HG02588 (cell line): Measurements from ENCODE around the gene NUP107.
A peak's percentile ranks its signal among the peaks of the same experiment; 100 is the strongest.

Source experiments
- ATAC-seq: cut with Tn5 transposase; IDR thresholded peaks from one replicate; pipeline ENCODE4 v1.9.1; 2021; ENCODE audit warnings: mild to moderate bottlenecking, moderate library complexity; ENCODE audit not compliant: unreplicated experiment

NUP107 gene

DNA sequence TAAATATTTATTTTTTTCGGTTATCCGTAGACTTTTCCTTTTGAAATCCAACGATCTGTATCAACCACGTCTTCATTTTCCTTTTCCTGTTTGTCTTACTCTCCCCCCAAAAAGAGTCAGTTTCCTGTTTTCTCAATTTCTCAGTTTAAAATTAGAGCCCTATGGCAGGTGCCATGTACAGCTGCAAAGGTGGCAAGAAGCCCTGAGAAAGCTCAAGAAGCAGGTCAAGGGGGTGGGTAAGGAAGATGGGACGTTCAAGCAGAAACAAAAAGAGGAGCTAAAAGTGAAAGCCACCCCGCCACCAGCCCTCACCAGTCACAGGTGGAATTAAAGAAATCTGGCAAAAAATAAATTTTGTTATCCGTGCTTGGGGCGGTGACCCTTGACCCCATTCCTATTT is 85.9 kb downstream of the NUP107 start:
- ATAC-seq = peak; percentile 76

DNA sequence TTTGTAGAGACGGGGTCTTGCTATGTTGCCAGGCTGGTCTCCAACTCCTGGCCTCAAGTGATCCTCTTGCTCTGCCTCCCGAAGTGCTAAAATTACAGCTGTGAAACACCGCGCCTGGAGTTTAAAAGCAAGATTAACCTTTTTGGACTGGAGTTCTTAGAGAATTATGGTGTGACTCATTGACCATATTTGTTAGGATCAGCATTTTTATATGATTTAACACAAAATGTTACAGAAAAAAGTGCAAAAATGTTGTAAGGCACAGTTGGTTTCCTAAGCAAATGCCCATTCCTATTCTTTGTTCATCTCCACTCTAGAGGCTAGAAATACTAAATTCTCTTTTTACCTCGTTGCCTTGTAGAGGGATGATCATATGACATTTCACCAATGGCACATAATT is 86.8 kb downstream of the NUP107 start:
- ATAC-seq = no peak

DNA sequence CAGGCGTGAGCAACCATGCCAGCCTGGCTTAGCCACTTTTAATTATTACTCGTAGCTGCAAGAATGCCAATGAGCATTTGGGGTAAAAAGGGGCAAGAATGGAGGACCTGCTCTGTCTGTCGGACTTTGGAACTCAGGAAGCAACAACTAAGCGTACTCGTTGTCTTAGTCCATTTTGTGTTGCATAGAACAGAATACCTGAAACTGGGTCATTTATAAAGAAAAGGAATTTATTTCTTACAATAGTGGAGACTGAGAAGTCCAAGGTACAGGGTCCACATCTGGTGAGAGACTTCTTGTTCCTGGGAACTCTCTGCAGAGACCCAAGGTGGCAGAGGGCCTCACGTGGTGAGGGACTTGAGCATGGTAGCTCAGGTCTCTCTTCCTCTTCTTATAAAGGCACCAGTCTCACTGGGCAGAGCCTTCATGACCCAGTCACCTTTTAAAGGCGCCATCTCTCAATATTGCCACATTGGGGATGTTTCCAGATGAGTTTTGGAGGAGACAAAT is 88.4 kb downstream of the NUP107 start:
- ATAC-seq = no peak

DNA sequence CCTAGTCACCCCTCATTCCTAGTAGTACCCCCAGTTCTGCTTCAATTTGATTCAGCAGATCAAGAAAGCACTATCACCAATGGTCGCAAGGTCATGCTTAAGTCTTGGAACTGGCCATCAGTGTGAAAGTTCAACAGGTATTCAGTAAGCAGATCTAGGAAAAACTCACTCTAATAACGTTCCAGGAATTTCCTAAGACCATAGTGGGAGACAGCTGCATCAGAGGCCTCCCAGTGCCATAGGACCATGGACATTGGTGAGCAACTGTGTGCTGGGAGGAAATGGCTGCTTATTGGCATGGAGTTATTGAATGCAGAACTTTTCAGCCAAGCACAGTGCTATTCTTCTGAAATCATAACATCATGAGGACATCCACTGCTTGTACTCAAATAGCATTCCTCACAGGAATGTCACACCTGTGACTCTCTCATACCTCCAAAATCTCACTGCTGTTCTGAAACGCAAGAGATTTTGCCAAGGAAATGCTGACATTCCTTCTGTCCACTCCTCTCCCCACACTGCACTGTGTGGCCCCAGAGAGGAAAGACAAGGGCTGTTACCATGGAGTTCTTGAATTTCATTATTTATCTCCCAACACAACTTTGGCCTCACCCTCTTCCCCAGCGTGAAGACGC is 90.3 kb downstream of the NUP107 start:
- ATAC-seq = no peak

DNA sequence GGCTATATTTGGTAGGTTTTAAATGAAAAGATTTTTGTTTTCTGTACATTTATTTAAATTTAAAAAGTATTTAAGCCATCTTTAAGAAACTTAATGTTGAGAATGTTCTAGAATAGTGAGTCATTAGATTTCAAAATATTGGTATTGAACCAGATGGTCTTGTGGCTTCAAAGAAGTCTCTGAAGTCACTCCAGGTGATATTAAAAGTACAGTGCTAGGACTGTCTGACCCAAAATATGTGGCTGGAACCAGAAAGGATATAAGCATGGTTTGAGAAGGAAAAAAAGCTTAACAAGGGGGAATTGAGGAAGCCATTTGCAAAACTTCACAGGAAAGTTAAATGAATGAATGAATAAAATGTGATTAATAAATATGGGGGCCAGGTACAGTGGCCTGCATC is 92.5 kb downstream of the NUP107 start:
- ATAC-seq = no peak

DNA sequence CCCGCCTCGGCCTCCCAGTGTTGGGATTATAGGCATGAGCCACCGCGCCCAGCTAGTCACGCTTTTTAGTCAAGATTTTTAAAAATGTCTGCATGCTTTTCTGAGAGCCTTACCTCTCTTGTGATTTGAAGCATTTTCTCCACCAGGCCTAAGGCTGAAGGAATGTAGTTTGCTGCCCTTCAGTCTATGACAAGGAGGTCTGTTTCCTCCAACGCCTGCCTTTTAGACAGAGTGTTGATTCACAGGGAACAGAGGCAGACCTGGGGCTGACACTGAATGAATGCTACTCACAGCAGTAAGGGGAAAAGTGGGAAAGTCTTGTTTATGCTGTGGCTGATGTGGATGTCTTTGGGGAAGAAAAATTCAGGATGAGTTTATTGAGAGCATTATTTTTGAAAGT is 94.0 kb downstream of the NUP107 start:
- ATAC-seq = no peak

DNA sequence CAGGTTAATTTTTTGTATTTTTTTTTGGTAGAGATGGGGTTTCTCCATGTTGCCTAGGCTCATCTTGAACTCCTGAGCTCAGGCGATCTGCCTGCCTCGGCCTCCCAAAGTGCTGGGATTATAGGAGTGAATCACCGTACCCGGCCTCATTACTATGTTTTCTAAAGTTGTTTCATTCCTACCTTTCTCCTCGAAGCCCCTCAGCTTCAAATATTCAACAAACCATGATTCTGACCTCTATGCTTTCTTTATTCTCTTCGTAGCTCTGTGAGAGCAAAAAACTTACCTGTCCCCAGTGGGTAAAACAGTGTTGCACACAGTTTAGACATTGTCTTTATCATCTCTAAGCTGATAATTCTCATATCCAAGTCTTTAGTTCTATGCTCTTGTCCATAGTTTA is 95.0 kb downstream of the NUP107 start:
- no peak for ATAC-seq

DNA sequence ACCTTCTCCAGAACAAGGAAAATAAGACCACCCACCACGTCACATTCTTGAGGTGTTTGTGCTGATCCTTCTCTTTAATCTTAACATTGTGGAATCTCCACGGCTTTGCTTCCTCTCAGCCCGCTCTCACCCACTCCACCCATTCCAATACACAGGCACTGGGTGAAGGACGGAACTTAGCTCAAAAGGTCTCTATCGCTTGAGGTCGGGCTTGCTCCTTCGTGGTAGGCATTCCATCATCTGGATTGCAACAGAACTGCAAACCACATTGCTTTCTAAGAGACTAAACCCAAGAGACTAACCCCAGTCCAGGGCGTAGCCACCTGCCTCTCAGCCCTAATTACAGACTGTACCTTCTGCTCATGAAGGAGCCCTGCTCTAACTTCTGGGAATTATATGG is 97.2 kb downstream of the NUP107 start:
- ATAC-seq = no peak

DNA sequence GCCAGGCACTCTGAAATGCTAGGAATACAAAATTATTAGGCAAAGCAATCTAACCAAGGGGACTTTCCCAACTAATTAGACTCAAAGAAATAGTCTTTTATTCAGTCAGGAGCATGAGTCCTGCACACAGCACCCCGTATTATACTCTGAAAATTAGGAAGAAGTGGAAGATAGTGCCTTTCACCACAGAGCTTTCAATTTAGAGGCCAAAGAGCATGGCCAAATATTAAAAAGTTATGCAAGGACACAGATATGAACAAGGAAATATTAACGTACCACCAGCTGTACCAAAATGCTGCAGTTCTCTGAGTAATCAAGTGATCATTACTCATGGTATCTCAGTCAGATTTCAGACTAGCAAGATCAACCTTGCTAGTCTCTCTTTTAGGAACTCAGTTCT is 98.6 kb downstream of the NUP107 start:
- no peak for ATAC-seq

DNA sequence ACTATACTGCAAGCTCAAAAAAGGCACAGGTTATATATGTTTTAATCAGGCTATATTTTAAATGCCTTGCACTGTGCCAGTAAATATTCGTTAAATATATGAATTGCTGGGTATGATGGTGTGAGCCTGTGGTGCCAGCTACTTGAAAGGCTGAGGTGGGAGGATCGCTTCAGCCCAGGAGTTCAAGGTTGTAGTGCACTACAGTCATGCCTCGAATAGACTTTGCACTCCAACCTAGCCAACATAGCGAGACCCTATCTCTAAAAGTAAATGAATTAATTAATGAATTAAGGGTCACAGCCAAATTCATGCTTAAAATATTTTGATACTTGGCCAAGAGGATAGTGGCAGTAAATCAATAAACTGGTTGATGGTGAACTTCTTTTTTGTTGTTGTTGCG is 99.0 kb downstream of the NUP107 start:
- no peak for ATAC-seq

DNA sequence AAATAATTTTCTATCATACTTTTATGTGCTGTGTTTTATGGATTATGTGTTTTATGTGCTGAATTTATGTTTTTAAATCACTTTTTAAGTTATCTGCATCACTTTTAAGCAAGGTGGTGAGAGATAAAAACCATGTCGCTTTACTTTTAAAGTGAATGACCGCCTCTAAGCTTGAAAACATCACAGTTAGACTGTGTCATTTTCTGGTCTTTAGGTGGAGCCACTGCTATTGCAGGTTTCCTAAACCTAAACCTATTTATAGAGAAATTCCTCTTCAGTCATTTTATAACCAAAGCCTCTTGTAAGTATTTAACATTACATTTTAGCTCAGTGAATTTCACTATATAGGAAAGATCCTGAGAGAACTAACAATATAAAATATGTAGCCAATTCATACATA is 100.2 kb downstream of the NUP107 start:
- no peak for ATAC-seq

DNA sequence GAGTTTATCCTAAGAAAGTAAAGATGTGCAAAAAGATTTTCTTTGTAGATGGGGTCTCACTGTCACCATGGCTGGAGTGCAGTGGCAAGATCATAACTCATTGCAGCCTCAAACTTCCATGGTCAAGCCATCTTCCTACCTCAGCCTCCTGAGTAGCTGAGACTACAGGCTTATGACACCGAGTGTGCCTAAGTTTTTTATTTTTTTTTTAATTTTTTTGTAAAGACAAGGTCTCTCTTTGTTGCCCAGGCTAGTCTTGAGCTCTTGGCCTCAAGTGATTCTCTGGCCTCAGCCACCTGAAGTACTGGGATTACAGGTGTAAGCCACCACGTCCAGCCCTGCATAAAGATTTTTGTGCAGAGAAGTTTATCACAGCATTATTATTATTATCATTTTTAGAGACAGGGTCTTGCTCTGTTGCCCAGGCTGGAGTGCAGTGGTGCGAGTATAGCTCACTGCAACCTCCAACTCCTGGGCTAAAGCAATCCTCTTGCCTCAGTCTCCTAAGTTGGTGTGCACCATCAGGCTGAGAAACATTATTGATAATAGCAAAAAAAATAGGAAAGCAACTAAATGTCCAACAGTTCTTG is 101.9 kb downstream of the NUP107 start:
- ATAC-seq = no peak

DNA sequence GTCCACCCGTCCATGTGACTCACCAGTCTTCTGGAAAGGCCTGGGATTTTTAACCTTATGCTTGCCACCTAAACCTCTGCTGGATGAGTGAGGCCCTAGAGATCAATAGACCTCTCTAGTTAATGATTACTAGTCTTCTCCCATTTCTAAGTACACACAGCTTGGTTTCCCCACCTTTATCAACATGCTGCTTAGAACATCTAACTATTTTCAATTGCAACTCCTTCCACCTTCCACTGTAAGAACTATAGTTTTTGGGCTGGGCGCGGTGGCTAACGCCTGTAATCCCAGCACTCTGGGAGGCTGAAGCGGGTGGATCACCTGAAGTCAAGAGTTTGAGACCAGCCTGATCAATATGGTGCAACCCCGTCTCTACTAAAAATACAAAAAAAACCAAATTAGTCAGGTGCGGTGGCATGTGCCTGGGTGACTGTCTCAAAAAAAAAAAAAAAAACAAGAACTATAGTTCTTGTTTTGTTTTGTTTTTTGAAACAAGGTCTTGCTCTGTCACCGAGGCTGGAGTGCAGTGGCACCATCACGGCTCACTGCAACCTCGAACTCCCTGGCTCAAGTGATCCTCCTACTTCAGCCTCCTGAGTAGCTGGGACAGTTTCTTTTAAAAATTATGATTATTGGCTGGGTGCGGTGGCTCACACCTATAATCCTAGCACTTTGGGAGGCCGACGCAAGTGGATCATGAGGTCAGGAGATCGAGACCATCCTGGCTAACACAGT is 102.5 kb downstream of the NUP107 start:
- no peak for ATAC-seq

DNA sequence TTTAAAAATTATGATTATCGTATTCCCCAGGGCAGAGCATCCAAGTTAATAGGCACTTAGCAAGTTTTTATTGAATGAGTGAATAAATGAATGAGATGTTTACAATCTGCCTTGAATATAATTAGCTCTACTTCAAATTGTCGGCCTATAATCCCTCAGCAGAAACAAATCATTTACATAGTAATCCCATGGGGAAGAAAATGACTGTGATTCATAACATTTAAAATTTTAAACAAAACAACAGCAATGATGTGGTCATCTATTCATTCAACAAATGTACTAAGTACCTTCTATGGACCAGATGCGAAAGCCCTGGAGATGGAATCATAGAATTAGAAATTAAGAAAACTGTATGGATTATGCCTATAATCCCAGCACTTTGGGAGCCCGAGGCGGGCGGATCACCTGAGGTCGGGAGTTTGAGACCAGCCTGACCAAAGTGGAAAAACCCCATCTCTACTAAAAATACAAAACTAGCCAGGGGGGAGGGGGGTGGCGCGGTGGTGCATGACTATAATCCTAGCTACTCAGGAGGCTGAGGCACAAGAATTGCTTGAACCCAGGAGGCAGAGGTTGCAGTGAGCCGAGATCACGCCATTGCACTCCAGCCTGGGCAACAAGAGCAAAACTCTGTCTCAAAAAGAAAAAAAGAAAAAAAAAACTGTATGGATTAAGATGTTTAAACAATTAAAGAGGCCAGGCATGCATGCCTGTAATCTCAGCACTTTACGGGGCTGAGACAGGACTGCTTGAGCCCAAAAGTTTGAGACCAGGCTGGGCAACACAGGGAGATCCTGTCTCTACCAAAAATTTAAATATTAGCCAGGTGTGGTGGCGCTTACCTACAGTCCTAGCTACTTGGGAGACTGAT is 103.5 kb downstream of the NUP107 start:
- ATAC-seq = no peak

DNA sequence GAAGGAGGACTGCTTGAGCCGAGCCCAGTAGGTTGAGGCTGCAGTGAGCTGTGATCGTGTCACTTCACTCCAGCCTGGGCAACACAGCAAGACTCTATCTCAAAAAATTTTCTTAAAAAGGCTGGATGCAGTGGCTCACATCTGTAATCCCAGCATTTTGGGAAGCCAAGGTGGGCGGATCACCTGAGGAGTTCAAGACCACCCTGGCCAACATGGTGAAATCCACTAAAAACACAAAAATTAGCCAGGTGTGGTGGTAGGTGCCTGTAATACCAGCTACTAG is 104.1 kb downstream of the NUP107 start:
- ATAC-seq = no peak

DNA sequence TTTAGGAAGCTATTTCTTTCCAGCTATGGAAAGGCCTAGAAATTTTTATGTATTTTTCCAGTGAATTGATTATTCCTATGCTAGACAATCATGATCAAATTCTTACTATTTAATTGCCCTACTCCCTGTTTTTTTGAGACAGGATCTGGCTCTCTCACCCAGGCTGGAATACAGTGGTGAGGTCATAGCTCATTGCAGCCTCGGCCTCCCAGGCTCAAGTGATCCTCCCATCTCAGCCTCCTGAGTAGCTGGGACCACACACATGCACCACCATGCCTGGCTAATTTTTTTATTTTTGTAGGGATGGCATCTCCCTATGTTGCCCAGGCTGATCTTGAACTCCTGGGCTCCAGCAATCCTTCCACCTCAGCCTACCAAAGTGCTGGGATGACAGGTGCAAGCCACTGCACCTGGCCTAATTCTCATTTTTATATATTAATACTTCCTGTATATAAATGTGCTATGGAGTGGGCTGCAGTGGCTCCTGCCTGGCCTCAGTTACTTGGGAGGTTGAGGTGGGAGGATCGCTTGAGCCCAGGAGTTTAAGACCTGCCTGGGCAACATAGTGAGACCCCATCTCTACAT is 105.2 kb downstream of the NUP107 start:
- ATAC-seq = no peak

DNA sequence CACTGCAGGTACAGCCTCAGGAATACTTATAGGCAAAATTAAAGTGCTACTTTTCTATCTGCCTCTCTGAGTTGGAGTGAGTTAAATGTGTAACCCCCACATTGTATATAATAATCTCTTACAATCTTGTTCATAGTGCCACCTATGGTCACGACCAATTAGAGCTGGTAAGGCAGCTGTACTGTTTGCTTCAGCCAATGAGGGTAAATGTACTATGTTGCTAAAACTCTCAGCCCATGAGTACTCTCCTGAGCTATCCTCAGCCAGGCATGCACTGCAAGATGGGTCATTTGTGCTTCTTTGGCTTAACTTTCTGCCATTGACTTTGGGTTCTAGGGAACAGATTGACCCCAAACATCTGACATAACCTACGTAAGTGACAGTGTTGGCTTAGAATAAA is 106.2 kb downstream of the NUP107 start:
- peak; percentile 83 for ATAC-seq

DNA sequence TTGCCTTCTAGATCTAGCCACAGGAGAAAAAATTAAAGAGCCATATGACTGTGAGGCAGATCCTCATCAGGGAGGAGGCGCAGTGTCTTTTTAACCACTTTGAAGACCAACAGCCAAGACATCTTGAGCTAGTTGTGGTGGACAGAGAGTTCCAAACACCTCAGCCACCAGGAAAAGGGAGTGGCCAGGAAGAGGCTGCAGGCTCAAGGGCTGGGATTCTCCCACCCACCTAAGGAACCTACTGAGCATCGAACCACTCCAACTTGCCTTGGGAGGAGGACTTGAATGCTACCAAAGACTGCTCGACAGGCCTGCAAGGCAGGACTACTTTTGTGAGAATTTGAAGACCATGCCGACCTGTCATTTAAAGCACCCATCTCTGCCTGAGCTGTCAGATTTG is 106.7 kb downstream of the NUP107 start:
- no peak for ATAC-seq

DNA sequence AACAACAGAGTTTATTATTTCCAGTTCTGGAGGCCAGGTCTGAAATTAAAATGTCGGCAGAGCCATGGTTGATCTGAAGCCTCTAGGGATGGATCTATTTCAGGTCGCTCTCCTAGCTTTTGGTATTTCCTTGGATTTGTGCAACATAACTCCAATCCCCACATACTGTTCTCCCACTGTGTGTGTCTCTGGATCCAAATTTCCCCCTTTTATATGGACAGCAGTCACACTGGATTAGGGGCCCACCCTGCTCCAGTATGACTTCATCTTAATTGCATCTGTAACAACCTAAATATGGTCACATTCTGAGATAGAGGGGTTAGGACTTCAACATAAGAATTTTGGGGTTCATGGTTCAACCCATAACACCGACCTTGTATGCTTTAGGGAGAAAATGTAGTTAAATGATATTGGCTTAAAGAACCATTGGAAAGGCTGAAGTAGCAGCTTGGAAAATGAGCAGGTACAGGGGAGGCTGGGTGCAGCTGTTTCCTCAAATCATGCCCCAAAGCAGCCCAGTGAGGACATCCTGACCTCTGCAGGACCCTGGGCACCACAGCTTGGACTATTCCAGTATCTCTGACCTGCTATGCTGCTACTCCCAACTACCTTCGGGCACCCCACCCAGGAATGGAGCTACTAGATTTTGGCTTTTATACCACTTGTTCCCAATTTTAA is 107.3 kb downstream of the NUP107 start:
- no peak for ATAC-seq

DNA sequence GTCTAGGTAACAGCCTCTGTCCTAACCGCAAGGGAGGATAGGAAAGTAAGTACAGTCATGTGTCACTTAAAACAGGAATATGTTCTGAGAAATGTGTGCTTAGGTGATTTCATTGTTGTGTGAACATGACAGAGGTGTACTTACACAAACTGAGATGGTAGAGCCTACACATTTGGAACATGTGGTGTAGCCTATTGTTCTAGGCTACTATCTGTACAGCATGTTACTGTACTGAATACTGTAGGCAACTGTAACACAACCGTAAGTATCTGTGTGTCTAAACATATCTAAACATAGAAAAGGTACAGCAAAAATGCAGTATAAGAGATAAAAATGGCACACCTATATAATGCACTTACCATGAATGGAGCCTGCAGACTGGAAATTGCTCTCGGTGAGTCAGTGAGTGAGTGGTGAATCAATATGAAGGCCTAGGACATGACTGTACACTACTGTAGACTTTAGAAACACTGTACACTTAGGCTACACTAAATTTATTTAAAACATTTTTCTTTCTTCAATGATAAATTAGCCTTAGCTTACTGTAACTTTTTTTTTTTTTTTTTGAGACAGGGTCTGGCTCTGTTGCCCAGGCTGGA is 108.0 kb downstream of the NUP107 start:
- ATAC-seq = no peak
